LNCaP clone FGC (cell line): Measurements from ENCODE around the gene DHRS7.

Experiments used
- DNase-seq: peaks from one replicate; pipeline ENCODE4 v3.0.0-alpha.2; 2011; ENCODE audit warnings: low read depth
- H3K4me3 ChIP-seq: 2 replicates; pipeline ENCODE4 v1.5.1; 2011; ENCODE audit warnings: mild to moderate bottlenecking, low read depth, low read length, control low read depth
- CTCF ChIP-seq: IDR thresholded peaks from 2 replicates; pipeline ENCODE4 v1.5.1; 2012; ENCODE audit warnings: mild to moderate bottlenecking; ENCODE audit not compliant: control insufficient read depth, insufficient read depth; ENCODE audit errors: extremely low read depth

The DHRS7 gene

GRCh38 chr14:60184146-60184904 lies 19.1 kb upstream of the DHRS7 start:
- peak; percentile 67 for TF ChIP-seq CTCF
- peak; percentile 44 for DNase-seq
- peak overlapping the region; percentile 31 for H3K4me3 ChIP-seq

GRCh38 chr14:60183741-60184140 lies 18.5 kb upstream of the DHRS7 start:
- peak overlapping the region; percentile 31 for H3K4me3 ChIP-seq
- no peak for TF ChIP-seq CTCF
- DNase-seq: no peak

- no peak for DNase-seq
- no peak overlapping the region for H3K4me3 ChIP-seq
- TF ChIP-seq CTCF: no peak
Observed at GRCh38 chr14:60183138-60183537, 17.9 kb upstream of the DHRS7 start.

- no peak for DNase-seq
- TF ChIP-seq CTCF: no peak
- H3K4me3 ChIP-seq: no peak overlapping the region
Observed at GRCh38 chr14:60179431-60179869, 14.3 kb upstream of the DHRS7 start.

GRCh38 chr14:60178820-60179219 lies 13.6 kb upstream of the DHRS7 start:
- H3K4me3 ChIP-seq: no peak overlapping the region
- no peak for TF ChIP-seq CTCF
- DNase-seq: no peak

GRCh38 chr14:60178164-60178563 lies 13.0 kb upstream of the DHRS7 start:
- no peak for DNase-seq
- H3K4me3 ChIP-seq: no peak overlapping the region
- no peak for TF ChIP-seq CTCF

GRCh38 chr14:60175255-60175902 lies 10.2 kb upstream of the DHRS7 start:
- no peak overlapping the region for H3K4me3 ChIP-seq

More at GRCh38 chr14:60175255-60175902, 10.2 kb upstream of the DHRS7 start:
- DNase-seq: no peak
- TF ChIP-seq CTCF: no peak
